ENCODE data around the gene PPP3CA.

The PPP3CA gene

GRCh38 chr4:101299899-101300540 is 47.3 kb downstream of the PPP3CA start:
- H3K4me3 ChIP-seq (ENCODE audit: low read length): no peak overlapping the region
- DNase-seq (ENCODE audit: low read depth): no peak
- no peak for TF ChIP-seq CTCF (conservative IDR thresholded peaks at IDR 0.05; ENCODE audit: low read depth, low read length)

GRCh38 chr4:101299021-101299420 is 48.3 kb downstream of the PPP3CA start:
- no peak overlapping the region for H3K4me3 ChIP-seq (ENCODE audit: low read length)
- DNase-seq (ENCODE audit: low read depth): no peak
- no peak for TF ChIP-seq CTCF (conservative IDR thresholded peaks at IDR 0.05; ENCODE audit: low read depth, low read length)

- H3K4me3 ChIP-seq (ENCODE audit: low read length): no peak overlapping the region
- TF ChIP-seq CTCF (conservative IDR thresholded peaks at IDR 0.05; ENCODE audit: low read depth, low read length): no peak
- DNase-seq (ENCODE audit: low read depth): no peak
Measured at GRCh38 chr4:101295691-101296090, 51.6 kb downstream of the PPP3CA start.

GRCh38 chr4:101294597-101294996 is 52.7 kb downstream of the PPP3CA start:
- DNase-seq (ENCODE audit: low read depth): no peak
- H3K4me3 ChIP-seq (ENCODE audit: low read length): no peak overlapping the region
- no peak for TF ChIP-seq CTCF (conservative IDR thresholded peaks at IDR 0.05; ENCODE audit: low read depth, low read length)

- H3K4me3 ChIP-seq (ENCODE audit: low read length): no peak overlapping the region
- no peak for TF ChIP-seq CTCF (conservative IDR thresholded peaks at IDR 0.05; ENCODE audit: low read depth, low read length)
- no peak for DNase-seq (ENCODE audit: low read depth)
Measured at GRCh38 chr4:101292901-101293300, 54.4 kb downstream of the PPP3CA start.

GRCh38 chr4:101292214-101292613 is 55.1 kb downstream of the PPP3CA start:
- no peak for DNase-seq (ENCODE audit: low read depth)
- TF ChIP-seq CTCF (conservative IDR thresholded peaks at IDR 0.05; ENCODE audit: low read depth, low read length): no peak
- H3K4me3 ChIP-seq (ENCODE audit: low read length): no peak overlapping the region

GRCh38 chr4:101291198-101291597 is 56.1 kb downstream of the PPP3CA start:
- no peak for DNase-seq (ENCODE audit: low read depth)
- H3K4me3 ChIP-seq (ENCODE audit: low read length): no peak overlapping the region
- no peak for TF ChIP-seq CTCF (conservative IDR thresholded peaks at IDR 0.05; ENCODE audit: low read depth, low read length)
